GM18868 (cell line): Measurements from ENCODE around the gene TNIK.

Source experiments
- ATAC-seq: cut with Tn5 transposase; IDR thresholded peaks from one replicate; pipeline ENCODE4 v1.9.1; 2021; ENCODE audit warnings: mild to moderate bottlenecking, moderate library complexity; ENCODE audit not compliant: unreplicated experiment

The TNIK gene

DNA sequence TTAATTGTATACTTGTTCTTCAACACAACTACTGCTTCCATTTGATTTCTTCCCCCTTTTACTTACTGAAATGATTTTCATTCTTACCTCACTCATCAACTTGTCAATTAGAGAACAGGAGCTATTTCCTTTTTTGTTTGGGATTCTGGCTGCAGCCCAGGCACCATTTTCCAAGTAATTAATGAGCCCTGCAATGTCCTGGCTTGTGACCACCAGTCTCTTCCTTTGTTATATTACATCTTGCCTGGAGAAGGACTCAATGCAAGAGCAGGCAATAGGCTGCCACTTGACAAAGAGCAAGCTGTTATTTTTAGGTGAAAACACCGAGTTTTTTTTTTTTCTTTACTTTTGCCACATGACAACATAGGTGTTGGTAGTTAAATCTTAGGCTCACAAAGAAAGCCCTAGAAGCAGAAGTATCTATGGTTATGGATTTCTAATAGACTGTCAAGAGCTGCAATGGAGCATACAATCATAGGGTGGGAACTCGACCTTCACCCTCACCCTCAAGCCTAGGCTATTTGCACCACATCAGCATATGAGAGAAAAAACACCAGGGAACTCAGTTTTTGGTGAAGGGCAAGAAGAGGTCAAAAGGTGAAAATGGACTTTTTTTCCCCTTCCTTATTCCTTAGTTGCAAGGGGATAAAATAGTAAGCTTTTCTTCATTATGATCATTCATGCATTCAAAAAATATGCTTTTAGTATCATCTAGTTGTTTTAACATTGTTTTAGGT lies 114.9 kb downstream of the TNIK start:
- ATAC-seq: no peak

GRCh38 chr3:171343693-171344092 lies 116.5 kb downstream of the TNIK start:
- ATAC-seq: no peak

DNA sequence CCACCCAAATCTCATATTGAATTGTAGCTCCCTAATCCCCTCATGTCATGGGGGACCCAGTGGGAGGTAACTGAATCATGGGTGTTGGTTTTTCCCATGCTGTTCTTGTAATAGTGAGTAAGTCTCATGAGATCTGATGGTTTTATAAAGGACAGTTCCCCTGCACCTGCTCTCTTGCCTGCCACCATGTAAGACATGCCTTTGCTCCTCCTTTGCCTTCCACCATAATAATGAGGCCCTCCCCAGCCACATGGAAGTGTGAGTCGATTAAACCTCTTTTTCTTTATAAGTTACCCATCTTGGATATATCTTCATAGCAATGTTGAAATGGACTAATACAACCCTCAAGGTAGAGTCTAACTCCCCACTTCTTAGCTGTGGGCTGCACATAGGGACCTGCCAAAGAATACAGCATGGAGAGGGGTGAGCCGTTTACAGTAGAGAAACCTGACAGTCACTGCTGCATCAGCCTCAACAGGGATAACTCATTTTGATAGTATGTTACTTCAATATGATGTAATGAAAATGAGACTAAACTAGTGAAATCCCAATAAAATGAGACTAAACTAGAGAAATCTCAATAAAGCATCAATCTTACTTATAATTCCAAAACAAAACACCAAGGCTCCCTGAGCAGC lies 117.3 kb downstream of the TNIK start:
- ATAC-seq: no peak

DNA sequence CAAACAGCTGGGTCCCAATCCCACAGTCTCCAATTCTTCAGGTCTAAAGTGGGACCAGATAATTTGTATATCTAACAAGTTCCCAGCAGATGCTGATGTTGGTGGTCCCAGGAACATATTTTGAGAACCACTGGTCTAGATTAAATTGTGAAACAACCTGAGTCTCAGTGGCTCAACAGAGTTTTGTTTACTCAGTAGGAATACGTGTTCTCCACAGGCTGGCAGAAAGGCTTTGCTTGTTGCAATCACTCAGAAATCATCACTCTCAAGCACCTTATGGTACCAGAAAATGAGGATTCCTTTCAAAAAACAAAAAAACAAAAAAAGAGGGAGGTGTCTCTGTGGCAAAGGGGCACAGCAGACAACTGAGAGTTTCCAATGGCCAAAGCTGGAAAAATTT lies 118.0 kb downstream of the TNIK start:
- ATAC-seq: no peak

- no peak for ATAC-seq
These were observed 119.8 kb downstream of the TNIK start for GRCh38 chr3:171340434-171340833.

DNA sequence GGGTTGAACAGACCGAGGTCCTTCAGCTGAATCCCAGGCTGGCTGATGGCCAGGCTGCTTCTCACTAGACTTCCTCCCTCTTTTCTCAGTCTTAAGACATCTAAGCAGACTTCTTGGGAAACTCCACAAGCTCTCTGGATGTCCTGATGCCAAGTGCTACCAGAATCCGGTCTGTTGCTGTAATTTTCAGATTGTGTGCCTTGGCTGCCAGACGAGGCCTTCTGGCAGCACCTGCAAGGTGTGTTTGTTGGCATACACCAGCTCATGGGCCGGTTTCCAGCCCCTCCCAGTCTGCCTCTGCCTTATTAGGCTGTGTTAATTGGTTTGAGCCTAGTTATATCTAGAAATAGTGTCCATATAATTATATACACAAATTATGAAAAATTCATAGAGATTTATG lies 120.6 kb downstream of the TNIK start:
- ATAC-seq: no peak

DNA sequence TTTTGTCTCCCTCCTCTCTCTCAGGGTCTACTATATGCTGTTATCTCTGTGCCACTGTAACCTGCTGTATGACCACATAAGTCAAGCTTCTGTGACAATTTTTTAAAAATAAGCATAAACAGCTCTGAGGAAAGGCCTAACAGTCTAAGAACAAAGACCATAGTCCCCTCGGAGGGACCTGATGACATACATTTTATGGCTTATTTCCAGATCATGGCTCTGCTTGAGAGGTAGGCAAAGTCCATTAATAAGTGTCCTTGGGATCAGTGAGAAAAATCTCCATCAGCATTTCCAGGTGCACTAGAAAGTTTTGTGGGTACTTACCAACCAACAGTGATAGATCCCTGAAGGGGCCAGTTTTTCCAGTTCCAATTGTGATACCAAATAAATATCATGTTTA lies 123.8 kb downstream of the TNIK start:
- ATAC-seq: no peak

DNA sequence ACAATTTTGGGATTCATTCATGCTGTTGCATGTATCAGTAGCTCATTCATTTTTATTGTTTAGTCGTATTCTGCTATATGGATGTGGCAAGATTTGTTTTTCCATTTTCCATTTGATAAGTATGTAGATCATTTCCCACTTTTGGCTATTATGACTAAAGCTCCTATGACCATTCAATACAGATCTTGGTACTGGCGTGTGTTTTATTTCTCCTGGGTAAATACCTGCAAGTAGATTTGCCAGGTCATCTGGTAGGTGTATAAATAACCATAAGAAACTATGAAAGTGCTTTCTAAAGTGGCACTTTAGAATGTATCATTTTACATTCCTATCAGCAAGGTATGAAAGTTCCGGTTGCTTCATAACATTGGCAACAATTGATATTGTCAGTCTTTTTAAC lies 124.6 kb downstream of the TNIK start:
- ATAC-seq: no peak

DNA sequence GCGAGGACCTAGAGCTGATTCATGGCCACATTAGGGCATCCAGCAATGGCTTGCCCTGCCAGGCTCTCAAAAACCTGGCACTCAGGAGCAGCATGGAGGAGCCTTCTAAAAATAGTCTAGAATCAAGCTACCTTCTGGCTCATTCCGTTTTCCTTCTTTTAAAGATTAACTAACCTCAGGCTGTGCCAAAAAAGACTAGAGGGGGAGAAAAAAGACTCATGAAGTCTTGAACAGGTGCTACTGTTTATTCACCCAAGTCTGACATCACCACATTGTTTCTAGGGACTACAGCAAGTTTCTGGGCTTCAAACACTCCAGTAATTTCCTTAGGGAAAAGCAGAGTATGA lies 125.8 kb downstream of the TNIK start:
- ATAC-seq: no peak

DNA sequence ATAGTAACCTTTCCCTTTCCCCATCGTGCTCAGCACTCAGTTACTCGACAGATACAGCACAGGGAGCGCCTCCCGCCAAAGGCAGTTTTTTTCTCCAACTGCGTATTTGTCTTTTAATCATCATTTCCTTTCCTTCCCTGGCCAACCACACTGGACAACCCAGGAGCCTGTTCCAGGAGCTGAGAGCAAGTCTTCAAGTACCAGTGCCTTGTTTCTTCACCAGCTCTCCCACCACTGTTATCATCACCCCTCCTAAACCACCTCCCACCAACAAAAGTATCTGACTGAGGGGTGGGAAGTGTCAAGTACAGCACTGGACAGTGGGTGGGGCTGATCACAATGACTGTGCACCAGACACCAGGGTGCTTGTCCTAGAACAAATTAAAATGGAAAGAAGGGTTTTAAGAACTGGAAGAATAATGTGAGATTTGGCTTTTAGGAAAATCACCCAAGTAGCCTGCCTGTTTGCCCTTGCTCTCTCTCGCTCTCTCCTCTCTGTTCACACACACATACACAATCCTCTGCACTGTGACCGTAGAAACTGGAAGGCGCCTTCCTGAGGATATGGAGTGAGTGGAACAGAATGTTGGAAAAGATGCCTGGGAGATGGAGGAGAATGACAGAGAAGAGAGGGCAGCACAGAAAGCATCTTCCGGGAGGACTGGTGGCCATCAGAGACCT lies 126.3 kb downstream of the TNIK start:
- no peak for ATAC-seq

DNA sequence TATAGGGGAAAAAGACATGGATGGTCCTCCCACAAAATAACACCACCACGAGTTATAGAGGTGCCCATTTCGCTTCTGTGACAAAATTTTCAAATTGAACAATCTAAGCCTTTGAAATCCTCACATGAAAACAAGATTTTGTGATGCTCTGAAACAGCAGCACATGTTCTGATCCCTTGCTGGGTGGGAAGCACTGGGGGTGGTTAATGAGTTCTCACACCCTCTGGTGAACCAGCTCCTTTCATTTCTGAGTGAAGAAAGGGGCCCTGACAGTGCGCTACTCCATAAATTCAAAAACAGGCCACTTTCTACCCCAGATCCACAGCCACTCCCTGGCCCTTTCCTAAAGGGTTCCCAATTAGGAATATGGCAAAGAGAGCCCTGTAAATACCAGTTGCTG lies 129.3 kb downstream of the TNIK start:
- no peak for ATAC-seq

GRCh38 chr3:171329746-171330145 lies 130.5 kb downstream of the TNIK start:
- ATAC-seq: no peak

- no peak for ATAC-seq
These were observed 131.7 kb downstream of the TNIK start for GRCh38 chr3:171328419-171329082.

- ATAC-seq: no peak
These were observed 132.6 kb downstream of the TNIK start for GRCh38 chr3:171327441-171328174.

- ATAC-seq: peak; percentile 57
These were observed 133.3 kb downstream of the TNIK start for GRCh38 chr3:171326717-171327440.

DNA sequence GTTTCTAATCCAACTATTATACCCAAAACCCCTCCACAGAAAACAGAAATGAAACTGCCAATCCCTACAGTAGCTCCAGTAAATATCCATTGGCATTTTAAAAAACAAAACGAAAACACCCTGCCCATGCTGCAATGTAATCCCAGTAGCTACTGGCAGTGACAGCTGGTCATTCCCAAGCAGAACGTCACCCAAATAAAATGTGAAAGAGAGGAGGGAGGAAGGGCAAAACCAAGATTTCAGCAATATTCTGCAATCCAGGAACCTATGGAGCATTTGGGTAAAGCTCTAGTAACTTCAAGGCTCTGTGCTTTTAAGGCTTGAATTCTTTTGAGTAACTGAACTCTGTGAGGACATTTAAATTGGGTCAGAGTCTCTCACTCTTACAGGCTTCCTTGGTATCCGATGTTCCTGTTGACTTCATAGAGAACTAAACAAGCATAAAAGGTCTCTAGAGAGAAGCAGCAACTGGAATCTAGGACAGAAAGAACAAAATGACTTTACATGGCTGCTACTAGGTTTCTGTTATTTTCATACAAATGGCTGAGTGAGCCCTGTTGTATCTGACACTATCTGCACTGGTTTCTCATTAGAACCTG lies 136.2 kb downstream of the TNIK start:
- no peak for ATAC-seq

DNA sequence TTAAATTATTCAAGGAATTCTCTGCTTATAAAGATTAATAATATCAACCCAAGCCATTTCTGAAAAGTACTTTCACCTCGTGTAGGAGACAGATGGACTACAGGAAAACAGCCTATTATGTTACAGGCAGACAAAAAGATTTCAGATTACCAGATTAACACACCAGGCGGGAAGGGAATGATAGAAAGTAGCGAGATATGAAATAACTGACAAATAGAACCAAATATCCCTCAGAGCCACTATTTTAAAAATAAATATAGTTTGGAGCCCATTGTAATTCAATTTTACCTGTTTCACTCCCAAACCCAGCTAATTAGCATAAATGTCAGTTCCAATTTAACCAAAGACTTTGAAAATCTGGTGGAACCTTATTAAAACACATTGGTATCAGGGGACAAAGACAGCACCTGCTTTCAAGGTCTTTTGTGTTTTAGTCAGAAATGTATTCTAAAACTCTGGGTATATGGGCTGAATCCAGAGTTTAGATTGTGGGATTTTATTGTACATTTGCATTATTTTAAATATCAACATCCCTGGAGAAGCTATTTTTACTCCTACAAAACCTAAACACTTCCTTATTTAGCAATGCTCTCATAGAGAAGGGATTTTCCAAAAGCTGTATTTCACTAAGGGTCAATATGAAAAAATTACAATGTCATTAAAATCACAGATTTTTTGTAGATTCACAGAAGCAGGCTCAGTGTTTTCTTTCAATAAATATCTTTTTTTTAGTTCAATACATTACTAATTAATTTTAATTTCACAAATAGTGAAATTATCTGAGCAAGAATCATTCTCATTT lies 138.4 kb downstream of the TNIK start:
- ATAC-seq: no peak

DNA sequence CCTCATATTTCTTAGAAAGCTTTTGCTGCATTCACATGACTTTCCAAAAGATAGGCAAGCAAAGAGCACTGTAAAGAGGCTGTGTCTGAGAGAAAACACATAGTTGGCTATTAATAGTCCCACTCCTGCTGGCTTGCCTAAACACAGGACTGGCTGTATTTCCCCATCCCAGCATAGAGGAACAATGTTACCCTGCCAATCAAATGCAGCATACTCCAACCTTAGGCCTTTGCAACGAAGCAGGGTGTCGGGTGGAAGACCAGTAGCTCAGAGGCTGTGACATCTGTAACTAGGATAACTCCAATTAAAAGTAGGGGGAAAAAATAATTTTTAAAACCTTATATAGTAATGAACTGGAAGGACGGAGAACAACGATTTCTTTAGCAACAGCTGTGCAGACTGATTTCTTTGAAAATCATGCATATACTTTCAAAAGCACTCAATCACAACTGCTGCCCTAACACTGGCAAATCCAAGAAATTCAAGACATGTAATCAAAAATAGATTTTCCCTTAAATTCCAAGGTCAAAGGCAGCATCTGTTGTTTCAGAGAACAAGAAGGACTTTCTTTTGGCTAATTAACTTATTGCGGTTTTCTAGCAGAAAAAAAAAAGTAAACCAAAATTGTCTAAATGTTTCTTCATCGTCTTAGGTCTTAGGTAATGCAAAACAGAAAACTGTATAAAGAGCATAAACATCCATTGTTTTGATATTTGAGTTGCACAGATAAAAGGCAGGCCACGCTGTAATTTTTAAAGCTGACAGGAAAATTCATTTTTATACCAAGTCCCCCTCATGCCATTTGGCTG lies 139.3 kb downstream of the TNIK start:
- no peak for ATAC-seq
